ENCODE results near the gene C11orf58. TPM values are rescaled to one million over a fixed set of nuclear protein-coding genes. Genes with fewer than 3 reads are reported as not detected.

The C11orf58 gene
- polyA plus RNA-seq, 6 donors from 2014 or later: 174 to 230 (median 196) TPM

DNA sequence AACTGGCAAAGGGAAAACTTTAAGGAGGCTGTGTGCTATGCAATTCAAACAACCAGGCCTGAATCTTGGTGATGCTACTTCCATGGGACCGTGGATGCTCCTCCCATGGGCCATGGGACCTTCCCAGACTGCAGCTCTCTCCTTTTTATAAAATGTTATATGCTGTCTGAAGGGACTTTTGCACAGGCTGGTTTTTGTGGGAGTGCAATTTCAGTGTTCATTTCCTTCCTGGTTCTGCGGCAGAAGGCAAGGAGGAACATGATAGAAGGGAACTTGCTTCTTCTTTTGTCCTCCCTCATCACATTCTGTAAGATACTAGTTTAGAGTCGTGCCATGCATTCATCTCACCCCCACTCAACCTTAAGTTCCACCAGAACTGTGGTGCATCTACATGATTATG, 68.9 kb downstream of the C11orf58 start:
- no peak overlapping the region for H3K4me3 Mint-ChIP-seq
- H3K9me3 Mint-ChIP-seq: no peaks in the 10 kb centered on the region
- no peak for ATAC-seq (ENCODE audit: low read depth in 2 of 2)
- H3K4me1 Mint-ChIP-seq: no peaks in the 10 kb centered on the region
- DNase-seq: no peak
- no peaks in the 10 kb centered on the region for H3K27me3 Mint-ChIP-seq
- H3K36me3 Mint-ChIP-seq: no peaks in the 10 kb centered on the region
- H3K27ac Mint-ChIP-seq: no peak overlapping the region
